ENCODE data around the gene SLC7A10. TPM values are rescaled to one million over a fixed set of nuclear protein-coding genes. Genes with fewer than 3 reads are reported as not detected.
"Not testable (repeated sequence)": the region's sequence is repeated elsewhere in the genome, so short reads cannot be mapped to it uniquely, and the experiment has no call there.

The SLC7A10 gene
- total RNA-seq, 1 experiment from 2014 or later, result not detected

DNA sequence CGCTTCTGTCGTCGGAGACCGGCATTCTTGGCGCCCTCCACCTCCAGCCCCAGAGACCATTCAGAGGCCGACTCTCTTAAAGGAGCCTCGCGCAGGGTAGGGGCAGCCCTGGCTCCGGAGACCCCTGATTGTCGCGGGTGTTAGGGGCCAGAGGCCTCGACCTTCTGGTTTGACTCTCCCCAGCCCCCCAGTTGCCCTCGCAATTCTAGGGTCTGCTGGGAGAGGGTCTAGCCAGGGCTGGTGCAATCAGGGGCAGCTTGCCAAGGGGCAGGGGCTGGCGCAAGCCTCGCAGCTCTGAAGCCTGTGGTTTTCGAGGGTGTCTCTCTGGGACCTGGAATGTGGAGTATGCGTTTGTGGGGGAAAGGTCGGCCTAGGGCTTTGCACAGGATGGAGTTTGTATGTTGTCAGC, 1.6 kb upstream of the SLC7A10 start:
- Histone ChIP-seq H3K36me3 (no peaks in the 10 kb centered on the region), H3K9me3 (replicated peaks) (peaks cover 21% of the 10 kb centered on the region), H3K4me1 (replicated peaks) (peaks cover 4% of the 10 kb centered on the region; the same call in 1 of the 2 replicates), H3K27ac (no peak overlapping the region), H3K4me3 (no peak overlapping the region), H3K27me3 (replicated peaks) (peaks cover 47% of the 10 kb centered on the region)
- DNase-seq (ENCODE audit: low read depth in 1 of 2, low spot score in 2 of 2), result no peak

DNA sequence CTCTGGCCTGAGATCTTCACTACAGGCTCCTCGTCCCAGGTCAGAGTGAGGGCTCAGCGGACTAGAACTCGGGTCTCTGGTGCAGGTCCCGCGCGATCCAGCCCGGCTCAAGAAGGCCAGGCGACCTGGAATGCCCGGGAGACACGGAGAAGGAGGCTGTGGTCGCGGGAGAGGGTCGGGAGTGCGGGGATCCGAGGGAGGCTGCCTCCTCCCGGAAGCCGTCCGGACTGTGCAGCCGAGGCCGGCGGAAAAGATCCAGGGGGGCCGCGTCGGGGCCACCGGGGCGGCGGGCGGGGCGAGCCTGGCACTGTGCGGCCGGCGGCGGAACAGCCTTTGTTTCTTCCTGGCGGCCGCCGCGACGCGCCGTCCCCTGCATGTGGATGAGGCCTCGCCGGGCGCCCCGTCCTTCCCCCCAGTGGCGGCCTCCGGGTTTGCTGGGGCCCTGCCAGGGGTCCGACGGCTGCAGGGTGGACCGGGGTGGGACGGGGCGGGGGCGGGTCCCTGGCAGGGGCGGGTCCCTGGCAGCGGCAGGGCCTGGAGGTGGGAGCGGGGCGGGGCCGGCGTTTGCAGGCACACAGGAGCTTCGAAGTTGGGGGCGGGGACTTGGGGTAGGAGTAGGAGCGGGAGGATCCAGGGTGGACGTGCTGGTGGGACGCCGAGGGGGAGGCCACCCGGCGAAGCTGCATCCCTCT, 1.0 kb upstream of the SLC7A10 start:
- Histone ChIP-seq H3K27ac (no peak overlapping the region), H3K4me3 (no peak overlapping the region), H3K9me3 (replicated peaks) (peaks cover 21% of the 10 kb centered on the region), H3K36me3 (no peaks in the 10 kb centered on the region), H3K4me1 (replicated peaks) (peaks cover 4% of the 10 kb centered on the region; the same call in 1 of the 2 replicates), H3K27me3 (replicated peaks) (peaks cover 51% of the 10 kb centered on the region)
- no peak for DNase-seq (ENCODE audit: low read depth in 1 of 2, low spot score in 2 of 2)

DNA sequence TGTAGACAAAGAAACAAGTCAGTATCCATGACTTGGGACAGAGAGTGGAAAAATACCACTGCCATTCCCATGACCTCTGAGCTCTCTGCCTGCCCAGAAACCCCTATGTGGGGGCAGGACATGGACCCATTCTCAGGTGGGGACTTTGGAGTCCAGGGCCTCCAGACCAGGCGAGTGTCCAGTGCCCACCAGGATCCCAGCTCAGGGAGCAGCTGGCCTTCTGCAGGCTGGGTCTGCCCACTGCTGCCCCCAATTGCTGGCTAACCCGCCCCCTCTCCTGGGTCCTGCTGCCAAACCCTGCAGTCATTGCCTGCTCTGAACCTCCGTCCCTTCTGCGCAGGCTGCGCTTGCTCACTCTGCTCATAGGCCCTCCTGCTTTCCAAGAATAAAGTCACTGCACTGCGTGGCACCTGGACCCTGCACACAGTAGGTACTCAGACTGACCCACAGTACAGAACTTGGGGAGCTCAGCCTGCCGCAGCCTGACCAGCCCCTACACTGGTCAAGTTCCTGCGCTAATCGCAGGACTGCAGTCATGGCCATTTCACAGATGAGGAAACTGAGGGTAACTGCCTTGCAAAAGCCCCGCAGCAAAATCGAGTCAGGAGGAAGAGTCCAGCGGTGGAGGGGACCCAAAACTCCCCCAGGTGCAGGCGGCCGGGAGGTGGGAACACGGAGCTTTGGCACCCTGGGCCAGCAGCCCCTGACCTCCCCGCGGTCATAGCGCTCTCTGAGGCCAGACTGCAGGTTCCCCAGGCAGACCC, 774 bp downstream of the SLC7A10 start:
- Histone ChIP-seq H3K27me3 (replicated peaks) (peaks cover 70% of the 10 kb centered on the region), H3K36me3 (no peaks in the 10 kb centered on the region), H3K4me1 (replicated peaks) (peaks cover 4% of the 10 kb centered on the region; the same call in 1 of the 2 replicates), H3K9me3 (replicated peaks) (peaks cover 21% of the 10 kb centered on the region), H3K4me3 (no peak overlapping the region), H3K27ac (no peak overlapping the region)
- no peak for DNase-seq (ENCODE audit: low read depth in 1 of 2, low spot score in 2 of 2)

DNA sequence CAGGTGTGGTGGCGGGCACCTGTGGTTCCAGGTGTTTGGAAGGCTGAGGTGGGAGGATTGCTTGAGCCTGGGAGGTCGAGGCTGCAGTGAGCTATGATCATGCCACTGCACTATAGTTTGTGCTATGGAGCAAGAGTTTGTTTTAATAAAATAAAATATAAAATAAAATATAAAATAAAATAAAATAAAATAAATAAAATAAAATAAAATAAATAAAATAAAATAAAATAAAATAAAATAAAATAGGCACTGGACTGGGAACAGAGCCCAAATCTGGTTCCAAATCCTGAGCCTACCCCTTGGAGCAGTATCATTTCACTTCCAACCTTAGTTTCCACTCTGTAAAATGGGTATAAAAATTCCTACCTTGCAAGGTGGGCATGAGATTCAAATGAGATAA, 3.4 kb downstream of the SLC7A10 start:
- H3K4me3 ChIP-seq, result not testable (repeated sequence)
- H3K27me3 ChIP-seq (replicated peaks), result peaks cover 66% of the 10 kb centered on the region

DNA sequence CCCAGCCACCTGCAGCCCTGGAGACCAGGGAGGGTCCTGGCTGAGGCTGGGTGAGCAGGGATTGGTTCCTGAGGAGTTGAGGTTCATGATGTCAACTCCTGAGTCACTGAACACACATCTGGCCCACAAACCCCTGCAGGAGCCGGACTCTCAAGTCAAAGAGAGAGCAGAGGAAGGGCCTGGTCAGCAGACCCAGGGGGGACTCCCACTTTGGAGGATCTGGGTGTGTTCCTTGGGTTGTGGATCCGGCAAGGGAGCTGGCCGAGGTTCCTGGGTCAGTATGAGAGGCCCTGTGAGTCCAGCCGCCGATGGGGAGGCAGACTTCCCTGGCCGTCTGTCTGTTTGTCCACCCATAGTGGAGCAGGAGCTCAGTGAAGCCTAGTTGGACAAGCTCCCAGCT, 4.0 kb downstream of the SLC7A10 start:
- no peak overlapping the region for H3K4me3 ChIP-seq
- H3K9me3 ChIP-seq (replicated peaks), result 0 out of 2 replicates have a peak, but pooled peaks cover 6% of the 10 kb centered on the region
- peaks cover 62% of the 10 kb centered on the region for H3K27me3 ChIP-seq (replicated peaks)
- no peak overlapping the region for H3K27ac ChIP-seq
- no peak for DNase-seq (ENCODE audit: low read depth in 1 of 2, low spot score in 2 of 2)
- H3K36me3 ChIP-seq, result no peaks in the 10 kb centered on the region
- H3K4me1 ChIP-seq (replicated peaks), result peaks cover 4% of the 10 kb centered on the region; the same call in 1 of the 2 replicates

More for the DNA sequence above, 3.4 kb downstream of the SLC7A10 start:
- H3K9me3 ChIP-seq (replicated peaks); H3K4me1 ChIP-seq (replicated peaks); DNase-seq (ENCODE audit: low read depth in 1 of 2, low spot score in 2 of 2); H3K36me3 ChIP-seq; H3K27ac ChIP-seq: not testable (repeated sequence)

DNA sequence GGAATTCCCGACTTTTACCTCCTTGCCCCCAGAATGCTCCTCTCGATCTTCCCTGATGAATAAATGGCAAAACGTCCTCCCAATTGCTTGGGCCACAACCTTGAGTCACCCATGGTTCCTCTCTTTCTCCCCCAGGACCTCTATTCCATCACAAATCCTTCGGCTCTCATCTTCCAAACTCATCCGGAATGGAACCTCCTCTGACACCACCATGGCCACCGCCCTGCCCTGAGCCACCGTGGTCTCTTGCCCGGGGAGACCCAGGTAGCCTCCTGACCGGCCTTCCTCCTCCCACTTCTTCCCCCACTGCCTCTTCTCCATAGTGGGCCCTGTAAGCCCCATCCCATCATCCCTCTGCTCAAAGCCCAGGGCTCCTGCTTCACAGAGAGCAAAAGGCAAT, 4.9 kb downstream of the SLC7A10 start:
- no peak for DNase-seq (ENCODE audit: low read depth in 1 of 2, low spot score in 2 of 2)
- Histone ChIP-seq H3K36me3 (no peaks in the 10 kb centered on the region), H3K4me1 (replicated peaks) (no peaks in the 10 kb centered on the region), H3K9me3 (replicated peaks) (0 out of 2 replicates have a peak, but pooled peaks cover 3% of the 10 kb centered on the region), H3K27ac (no peak overlapping the region), H3K4me3 (no peak overlapping the region), H3K27me3 (replicated peaks) (peaks cover 53% of the 10 kb centered on the region)

DNA sequence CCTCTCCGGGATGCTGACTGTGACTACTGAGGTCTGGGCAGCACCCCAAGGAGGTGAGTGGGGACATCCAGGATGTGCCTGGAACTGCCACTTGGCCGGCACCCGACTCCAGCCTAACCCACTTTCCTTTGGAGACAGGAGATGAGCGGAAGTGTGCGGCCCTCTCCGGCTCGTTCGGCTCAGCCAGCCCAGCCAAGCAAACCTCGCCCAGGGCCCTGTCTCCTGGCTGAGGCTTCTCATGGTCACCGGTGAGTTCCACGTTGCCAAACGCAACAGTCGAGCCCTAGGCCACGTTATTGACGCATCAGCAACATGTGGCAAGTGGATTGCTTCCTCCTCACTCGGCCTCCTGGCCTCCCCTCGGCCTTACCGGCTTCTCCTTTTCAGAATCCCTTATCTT, 5.5 kb downstream of the SLC7A10 start:
- H3K27me3 ChIP-seq (replicated peaks), result peaks cover 46% of the 10 kb centered on the region
- DNase-seq (ENCODE audit: low read depth in 1 of 2, low spot score in 2 of 2), result no peak
- H3K4me1 ChIP-seq (replicated peaks), result no peaks in the 10 kb centered on the region
- no peak overlapping the region for H3K27ac ChIP-seq
- no peaks in the 10 kb centered on the region for H3K36me3 ChIP-seq
- no peaks in the 10 kb centered on the region for H3K9me3 ChIP-seq (replicated peaks)
- no peak overlapping the region for H3K4me3 ChIP-seq

DNA sequence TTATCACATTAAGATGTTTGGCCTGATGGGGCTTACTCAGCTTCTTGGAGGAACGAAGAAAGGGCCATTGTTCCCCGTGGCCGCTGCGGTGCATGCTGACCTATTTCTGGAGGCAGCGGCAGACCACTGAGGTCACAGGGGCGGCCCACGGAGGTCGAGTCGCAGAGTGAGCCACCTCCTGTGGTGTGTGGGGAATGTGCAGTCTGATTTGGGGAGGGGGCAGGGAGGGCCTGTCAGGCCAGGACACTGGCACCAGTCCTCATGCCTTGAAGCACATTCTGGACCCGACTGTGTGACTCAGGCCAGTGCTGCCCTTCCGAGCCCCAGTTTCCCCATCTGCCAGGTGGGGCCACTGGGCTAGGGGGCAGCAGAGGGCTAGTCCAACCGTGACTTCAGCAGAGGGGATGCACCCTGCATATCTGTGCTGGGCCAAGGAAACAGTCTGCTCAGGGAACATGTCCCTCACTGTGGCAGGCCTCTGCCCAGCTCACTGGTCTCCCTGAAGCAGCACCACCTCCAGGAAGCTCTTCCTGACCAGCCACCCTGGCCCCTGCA, 6.3 kb downstream of the SLC7A10 start:
- H3K4me1 ChIP-seq (replicated peaks), result no peaks in the 10 kb centered on the region
- DNase-seq (ENCODE audit: low read depth in 1 of 2, low spot score in 2 of 2), result no peak
- no peaks in the 10 kb centered on the region for H3K36me3 ChIP-seq
- H3K9me3 ChIP-seq (replicated peaks), result no peaks in the 10 kb centered on the region
- H3K4me3 ChIP-seq, result no peak overlapping the region
- no peak overlapping the region for H3K27ac ChIP-seq
- peaks cover 39% of the 10 kb centered on the region for H3K27me3 ChIP-seq (replicated peaks)

DNA sequence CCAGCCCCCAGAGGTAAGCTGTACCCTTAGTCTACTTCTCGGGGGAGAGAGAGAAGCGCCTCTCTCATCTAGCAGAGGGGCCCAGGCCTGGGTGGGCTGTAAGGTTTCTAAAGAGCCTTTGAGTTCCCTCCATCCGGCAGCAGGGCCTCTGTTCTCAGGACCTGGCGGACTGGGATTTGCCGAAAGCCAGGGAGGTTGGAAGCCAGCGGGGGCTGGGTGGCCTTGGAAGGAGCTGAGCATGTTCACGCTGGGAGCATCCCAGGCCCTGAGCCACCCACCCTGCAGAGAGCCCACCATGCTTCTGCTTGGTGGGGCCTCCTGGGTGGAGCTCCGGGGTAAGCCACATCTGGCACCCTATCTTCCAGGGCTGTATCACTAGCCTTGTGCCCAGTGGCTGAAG, 7.8 kb downstream of the SLC7A10 start:
- peaks cover 34% of the 10 kb centered on the region for H3K27me3 ChIP-seq (replicated peaks)
- H3K36me3 ChIP-seq, result no peaks in the 10 kb centered on the region
- H3K4me1 ChIP-seq (replicated peaks), result no peaks in the 10 kb centered on the region
- H3K27ac ChIP-seq, result no peak overlapping the region
- no peaks in the 10 kb centered on the region for H3K9me3 ChIP-seq (replicated peaks)
- H3K4me3 ChIP-seq, result no peak overlapping the region
- no peak for DNase-seq (ENCODE audit: low read depth in 1 of 2, low spot score in 2 of 2)

DNA sequence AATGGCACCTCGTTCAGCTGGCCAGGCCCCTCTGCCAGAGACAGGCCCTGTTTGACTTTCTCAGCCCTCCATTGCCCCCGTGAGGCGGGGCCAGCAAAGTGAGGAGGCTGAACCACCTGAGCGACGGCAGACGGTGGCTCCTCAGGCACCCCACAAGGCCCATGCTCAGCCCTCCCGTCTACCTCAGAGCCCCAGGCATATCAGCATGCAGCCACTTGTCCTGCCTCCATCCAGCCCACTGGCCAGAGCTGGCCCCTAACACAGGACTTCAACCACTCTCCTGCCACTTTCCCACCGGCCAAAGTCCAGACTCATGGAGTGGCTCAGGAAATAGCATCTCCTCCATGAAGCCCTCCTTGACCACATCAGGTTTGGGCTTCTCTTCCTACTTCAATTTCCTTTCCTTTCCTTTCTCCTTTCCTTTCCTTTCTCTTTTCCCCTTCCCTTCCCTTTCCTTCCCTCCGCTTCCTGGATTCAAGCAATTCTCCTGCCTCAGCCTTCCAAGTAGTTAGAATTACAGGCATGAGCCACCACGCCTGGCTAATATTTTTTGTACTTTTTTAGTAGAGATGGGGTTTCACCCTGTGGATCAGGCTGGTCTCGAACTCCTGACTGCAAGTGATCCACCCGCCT, 9.3 kb downstream of the SLC7A10 start:
- H3K9me3 ChIP-seq (replicated peaks), result no peaks in the 10 kb centered on the region
- H3K27me3 ChIP-seq (replicated peaks), result peaks cover 22% of the 10 kb centered on the region
- no peak for DNase-seq (ENCODE audit: low read depth in 1 of 2, low spot score in 2 of 2)
- H3K27ac ChIP-seq, result no peak overlapping the region
- H3K4me3 ChIP-seq, result no peak overlapping the region
- H3K36me3 ChIP-seq, result no peaks in the 10 kb centered on the region
- H3K4me1 ChIP-seq (replicated peaks), result no peaks in the 10 kb centered on the region

DNA sequence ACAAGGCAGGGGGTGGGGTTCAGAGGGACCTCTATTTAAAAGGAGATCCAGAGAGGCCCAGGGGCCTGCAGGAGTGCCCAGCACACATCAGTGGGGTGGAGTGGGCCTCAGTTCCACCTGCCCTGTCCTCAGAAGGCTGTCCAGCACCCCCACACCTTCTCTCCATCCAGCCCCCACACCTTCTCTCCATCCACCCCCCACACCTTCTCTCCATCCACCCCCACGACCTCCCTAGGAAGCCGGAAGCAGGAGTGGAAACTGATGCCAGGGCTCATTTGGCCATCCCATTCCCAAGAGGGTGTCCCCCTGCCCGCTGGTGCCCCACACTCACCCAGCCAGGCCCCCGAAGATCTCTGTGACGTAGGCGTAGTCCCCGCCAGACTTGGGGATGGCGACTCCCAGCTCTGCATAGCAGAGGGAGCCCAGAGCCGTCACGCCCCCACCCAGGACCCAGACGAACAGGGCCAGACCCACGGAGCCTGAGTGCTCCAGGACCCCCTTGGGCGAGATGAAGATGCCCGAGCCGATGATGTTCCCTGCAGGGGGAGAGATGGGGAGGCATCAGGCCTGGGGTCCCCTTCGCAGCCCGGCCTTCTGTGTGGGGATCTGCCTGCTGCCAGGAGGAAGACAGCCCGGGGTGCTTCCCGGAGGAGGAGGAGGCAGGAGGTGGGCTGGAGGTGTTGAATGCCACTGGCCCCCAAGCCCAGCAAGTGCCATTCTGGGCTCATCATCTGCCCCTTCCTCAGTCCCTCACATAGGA, 10.0 kb downstream of the SLC7A10 start:
- H3K27ac ChIP-seq, result no peak overlapping the region
- no peaks in the 10 kb centered on the region for H3K36me3 ChIP-seq
- peaks cover 15% of the 10 kb centered on the region for H3K27me3 ChIP-seq (replicated peaks)
- no peaks in the 10 kb centered on the region for H3K9me3 ChIP-seq (replicated peaks)
- H3K4me3 ChIP-seq, result no peak overlapping the region
- DNase-seq (ENCODE audit: low read depth in 1 of 2, low spot score in 2 of 2), result no peak
- no peaks in the 10 kb centered on the region for H3K4me1 ChIP-seq (replicated peaks)

DNA sequence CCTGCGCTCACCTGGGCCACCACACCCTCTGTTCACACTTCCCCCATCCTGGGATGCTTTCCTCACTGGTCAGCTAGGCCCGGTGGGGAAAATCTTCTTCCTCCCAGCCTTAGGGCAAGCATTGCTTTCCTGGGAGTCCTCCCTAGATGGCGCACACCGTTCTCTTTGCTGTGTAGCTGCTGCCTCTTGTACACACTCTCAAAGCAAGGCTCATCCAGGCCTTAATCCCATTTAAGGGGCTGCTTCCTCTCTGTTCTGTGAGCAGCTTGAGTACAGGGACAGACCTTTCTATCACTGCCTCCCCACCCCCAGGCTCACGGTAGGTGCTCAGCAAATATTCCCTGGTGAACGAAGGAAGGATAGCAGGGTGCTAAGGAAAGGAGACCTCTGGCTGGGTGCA, 11.1 kb downstream of the SLC7A10 start:
- H3K27ac ChIP-seq, result no peak overlapping the region
- H3K36me3 ChIP-seq, result no peaks in the 10 kb centered on the region
- DNase-seq (ENCODE audit: low read depth in 1 of 2, low spot score in 2 of 2), result no peak
- H3K4me3 ChIP-seq, result no peak overlapping the region
- no peaks in the 10 kb centered on the region for H3K4me1 ChIP-seq (replicated peaks)
- no peaks in the 10 kb centered on the region for H3K9me3 ChIP-seq (replicated peaks)
- H3K27me3 ChIP-seq (replicated peaks), result peaks cover 5% of the 10 kb centered on the region

DNA sequence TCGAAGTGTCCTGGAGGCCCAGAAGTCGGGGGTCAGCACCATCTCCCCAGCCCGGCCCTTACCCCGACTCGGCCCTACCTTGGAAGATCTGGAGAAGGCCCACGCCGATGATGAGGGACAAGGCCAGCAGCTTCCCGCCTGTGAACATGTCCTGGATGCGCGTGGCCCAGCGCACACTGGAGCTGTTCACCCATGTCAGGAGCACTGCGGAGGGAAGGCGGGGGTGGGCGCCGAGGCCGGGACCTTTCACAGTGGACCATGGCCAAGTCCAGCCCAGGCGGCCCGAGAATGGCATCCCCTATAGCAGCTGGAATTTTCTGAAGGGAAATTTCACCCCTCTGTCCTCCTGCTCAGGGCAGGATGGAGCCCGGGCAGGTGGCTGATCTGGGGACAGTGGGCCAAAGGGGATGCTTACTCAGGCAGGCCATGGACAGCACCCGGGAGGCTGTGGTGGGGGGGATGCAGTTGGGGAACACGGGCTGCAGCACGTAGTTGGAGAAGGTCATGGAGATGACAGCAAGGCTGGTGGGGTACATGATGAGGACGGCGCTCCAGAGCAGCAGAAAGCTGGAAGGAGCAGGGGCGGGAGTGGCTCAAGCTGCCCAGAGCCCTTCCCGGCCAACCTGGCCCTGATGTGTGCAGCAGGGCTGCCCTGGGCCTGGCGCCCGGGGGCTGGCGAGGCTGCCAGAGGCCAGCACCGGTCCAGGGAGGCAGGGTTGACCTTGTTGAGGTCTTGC, 13.0 kb downstream of the SLC7A10 start:
- Histone ChIP-seq H3K27ac (no peak overlapping the region), H3K4me3 (no peak overlapping the region), H3K9me3 (replicated peaks) (no peaks in the 10 kb centered on the region), H3K4me1 (replicated peaks) (no peaks in the 10 kb centered on the region), H3K27me3 (replicated peaks) (no peaks in the 10 kb centered on the region), H3K36me3 (no peaks in the 10 kb centered on the region)
- DNase-seq (ENCODE audit: low read depth in 1 of 2, low spot score in 2 of 2), result no peak

Measured in SJSA1 (cell line).